Transverse colon (tissue), 4 donors: Measurements from ENCODE around the gene SHISA9. TPM values are rescaled to one million over a fixed set of nuclear protein-coding genes. Genes with fewer than 3 reads are reported as not detected.

Experiments
- DNase-seq: peaks from one replicate; pipeline ENCODE4 v3.0.0-alpha.2; 2019
- H3K27ac ChIP-seq, 4 donors: fragments of 200-600 bp; sonication (generic); 2 replicates each; pipeline ENCODE4 v1.5.1; 2016 to 2018; ENCODE audit warnings: inconsistent platforms in 4 of 4
- H3K27me3 ChIP-seq: fragments of 200-600 bp; sonication (generic); 2 replicates; pipeline ENCODE4 v1.5.1; 2017; ENCODE audit warnings: inconsistent platforms
- H3K36me3 ChIP-seq, 4 donors: fragments of 200-600 bp; sonication (generic); 2 replicates each; pipeline ENCODE4 v1.5.1; 2017 to 2019; ENCODE audit warnings: inconsistent platforms in 4 of 4
- H3K4me1 ChIP-seq, 4 donors: fragments of 200-600 bp; sonication (generic); 2 replicates each; pipeline ENCODE4 v1.5.1; 2017 to 2020; ENCODE audit warnings: inconsistent platforms in 4 of 4
- H3K4me3 ChIP-seq, 4 donors: fragments of 200-600 bp; sonication (generic); 1 replicate in 1 of 4; 2 replicates in 3 of 4; pipeline versions ENCODE4 v1.5.1 to v1.6.1; 2017 to 2019; ENCODE audit warnings: inconsistent platforms in 4 of 4
- H3K9me3 ChIP-seq, 2 donors: fragments of 200-600 bp; sonication (generic); 2 replicates each; pipeline ENCODE4 v1.5.1; 2017 to 2019; ENCODE audit warnings: inconsistent platforms in 2 of 2
- EP300 ChIP-seq: sonication (generic); formaldehyde crosslinking; IDR thresholded peaks from one replicate; pipeline ENCODE4 v1.6.1; 2017; ENCODE audit warnings: antibody characterized with exemption, low read depth
- POLR2A ChIP-seq: fragments of 450-650 bp; IDR thresholded peaks from one replicate; pipeline ENCODE4 v1.6.1; 2016; ENCODE audit warnings: antibody characterized with exemption, mild to moderate bottlenecking, moderate library complexity
- POLR2AphosphoS5 ChIP-seq, 3 donors: sonication (generic); formaldehyde crosslinking; IDR thresholded peaks; one replicate each; pipeline ENCODE4 v1.6.1; 2016; ENCODE audit warnings: antibody characterized with exemption in 3 of 3
- WGBS, 2 donors: methylation state at CpG; one replicate each; pipeline ENCODE4 v1.1.5; 2018; ENCODE audit warnings: low coverage in 1 of 2; 5-methylcytosine and 5-hydroxymethylcytosine counted together
- in situ Hi-C, 4 donors: fragments of 200-750 bp; cut with MboI; loops; one replicate each; pipeline versions ENCODE4 v1.15.0 to v1.15.1; 2017; ENCODE audit warnings: low sequenced_read_pairs in 3 of 4, low pct_ligation_motif_present in 1 of 4, low pct_unique_long_range_greater_than_20kb in 1 of 4
- intact Hi-C: fragments of 100-400 bp; cut with DNase I; formaldehyde crosslinking; loops from one replicate; pipeline ENCODE4 v1.15.1; 2023; ENCODE audit warnings: low total_unique reads
- total RNA-seq, 4 donors: library from RNA; depleted of rRNA; stranded (reverse); fragments of >200 nt; gene quantifications; one replicate each; pipeline ENCODE4 v1.1.0, GENCODE V29; 2016
- TF ChIP-seq, protein P1 (sequence below), 5 experiments: fragments of 200-600 bp in 3 of 5; fragments of 450-650 bp in 2 of 5; sonication (generic) in 3 of 5; IDR thresholded peaks; 1 replicate in 2 of 5; 2 replicates in 3 of 5; pipeline ENCODE4 v1.5.1; 2016 to 2017; ENCODE audit warnings: antibody characterized with exemption in 5 of 5, inconsistent platforms in 3 of 5, mild to moderate bottlenecking in 2 of 5, moderate library complexity in 1 of 5

Gene SHISA9
- total RNA-seq, 4 donors from 2014 or later, result 1.3 to 37.6 (median 2.1) TPM

- no peaks in the 10 kb centered on the region for H3K9me3 ChIP-seq
- WGBS, 2 donors, result 56 to 64% methylated on average over 4 to 5 of the region's 5 CpGs
- DNase-seq, result no peak
- H3K4me3 ChIP-seq, result no peak overlapping the region
- TF ChIP-seq POLR2A (no peak), POLR2AphosphoS5 (IDR thresholded peaks at IDR 0.05) (no peak), EP300 (no peak)
- TF ChIP-seq, protein P1, sequence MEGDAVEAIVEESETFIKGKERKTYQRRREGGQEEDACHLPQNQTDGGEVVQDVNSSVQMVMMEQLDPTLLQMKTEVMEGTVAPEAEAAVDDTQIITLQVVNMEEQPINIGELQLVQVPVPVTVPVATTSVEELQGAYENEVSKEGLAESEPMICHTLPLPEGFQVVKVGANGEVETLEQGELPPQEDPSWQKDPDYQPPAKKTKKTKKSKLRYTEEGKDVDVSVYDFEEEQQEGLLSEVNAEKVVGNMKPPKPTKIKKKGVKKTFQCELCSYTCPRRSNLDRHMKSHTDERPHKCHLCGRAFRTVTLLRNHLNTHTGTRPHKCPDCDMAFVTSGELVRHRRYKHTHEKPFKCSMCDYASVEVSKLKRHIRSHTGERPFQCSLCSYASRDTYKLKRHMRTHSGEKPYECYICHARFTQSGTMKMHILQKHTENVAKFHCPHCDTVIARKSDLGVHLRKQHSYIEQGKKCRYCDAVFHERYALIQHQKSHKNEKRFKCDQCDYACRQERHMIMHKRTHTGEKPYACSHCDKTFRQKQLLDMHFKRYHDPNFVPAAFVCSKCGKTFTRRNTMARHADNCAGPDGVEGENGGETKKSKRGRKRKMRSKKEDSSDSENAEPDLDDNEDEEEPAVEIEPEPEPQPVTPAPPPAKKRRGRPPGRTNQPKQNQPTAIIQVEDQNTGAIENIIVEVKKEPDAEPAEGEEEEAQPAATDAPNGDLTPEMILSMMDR (IDR thresholded peaks at IDR 0.05), result no peak
- H3K4me1 ChIP-seq, result peaks cover 0 to 17% (median 5%) of the 10 kb centered on the region in 4 donors
- intact Hi-C loops, result no loop called here
- in situ Hi-C loops, result no loop called here
- H3K27me3 ChIP-seq, result peaks cover 52% of the 10 kb centered on the region
- H3K27ac ChIP-seq, result no peak overlapping the region
- no peaks in the 10 kb centered on the region for H3K36me3 ChIP-seq
Measured at GRCh38 chr16:12906271-12906670, 4.9 kb downstream of the SHISA9 start.

DNA sequence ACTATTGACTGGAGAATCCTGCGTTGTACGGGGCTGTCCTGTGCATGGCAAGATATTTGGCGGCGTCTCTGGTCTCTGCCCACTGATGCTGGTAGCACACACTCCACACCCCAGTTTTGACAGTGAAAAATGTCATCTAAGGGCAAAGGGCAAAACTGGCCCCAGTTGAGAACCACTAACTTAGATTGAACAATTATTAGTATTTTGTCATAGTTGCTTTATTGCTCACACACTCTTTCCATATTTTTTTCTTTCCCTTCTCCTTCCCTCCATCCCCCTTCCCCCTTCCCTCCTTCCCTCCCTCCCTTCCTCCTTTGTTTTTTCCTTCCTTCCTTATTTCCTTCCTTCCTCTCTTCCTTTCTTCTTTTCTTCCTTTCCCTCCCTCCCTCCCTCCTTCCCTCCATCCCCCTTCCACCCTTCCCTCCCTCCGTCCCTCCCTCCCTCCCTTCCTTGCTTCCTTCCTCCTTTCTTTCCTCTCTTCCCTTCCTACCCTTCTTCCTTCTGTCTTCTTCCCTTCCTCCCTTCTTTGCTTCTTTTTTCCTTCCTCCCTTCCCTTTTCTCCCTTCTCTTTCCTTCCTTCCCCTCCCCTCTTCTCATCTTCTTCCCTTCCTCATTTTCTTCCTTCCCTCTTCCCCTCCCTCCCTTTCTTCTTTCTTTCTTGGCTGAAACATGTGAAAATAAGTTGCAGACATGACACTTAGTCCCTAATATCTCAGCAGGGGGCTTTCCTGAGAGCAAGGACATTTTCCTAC, 5.5 kb downstream of the SHISA9 start:
- DNase-seq, result no peak
- Histone ChIP-seq H3K27me3 (peaks cover 46% of the 10 kb centered on the region), H3K27ac (no peak overlapping the region), H3K9me3 (no peaks in the 10 kb centered on the region), H3K4me3 (no peak overlapping the region), H3K36me3 (no peaks in the 10 kb centered on the region), H3K4me1 (peaks cover 0 to 16% (median 5%) of the 10 kb centered on the region in 4 donors)
- WGBS, 2 donors, result 78 to 81% methylated on average over 4 to 5 of the region's 5 CpGs
- in situ Hi-C loops (no loop called here), intact Hi-C loops (no loop called here)
- TF ChIP-seq, protein P1 (IDR thresholded peaks at IDR 0.05), result no peak
- TF ChIP-seq POLR2A (no peak), EP300 (no peak)

GRCh38 chr16:12907670-12908233, 6.4 kb downstream of the SHISA9 start:
- no peak overlapping the region for H3K27ac ChIP-seq
- no peaks in the 10 kb centered on the region for H3K9me3 ChIP-seq
- H3K4me3 ChIP-seq, result no peak overlapping the region
- in situ Hi-C loops (no loop called here), intact Hi-C loops (no loop called here)
- DNase-seq, result no peak
- 49 to 67% methylated on average over 1 to 5 of the region's 5 CpGs for WGBS, 2 donors
- no peaks in the 10 kb centered on the region for H3K36me3 ChIP-seq
- H3K4me1 ChIP-seq, result peaks cover 0 to 9% (median under 1%) of the 10 kb centered on the region in 4 donors
- TF ChIP-seq EP300 (no peak), POLR2AphosphoS5 (IDR thresholded peaks at IDR 0.05) (no peak), POLR2A (no peak)
- TF ChIP-seq, protein P1 (IDR thresholded peaks at IDR 0.05), result no peak
- H3K27me3 ChIP-seq, result peaks cover 37% of the 10 kb centered on the region

DNA sequence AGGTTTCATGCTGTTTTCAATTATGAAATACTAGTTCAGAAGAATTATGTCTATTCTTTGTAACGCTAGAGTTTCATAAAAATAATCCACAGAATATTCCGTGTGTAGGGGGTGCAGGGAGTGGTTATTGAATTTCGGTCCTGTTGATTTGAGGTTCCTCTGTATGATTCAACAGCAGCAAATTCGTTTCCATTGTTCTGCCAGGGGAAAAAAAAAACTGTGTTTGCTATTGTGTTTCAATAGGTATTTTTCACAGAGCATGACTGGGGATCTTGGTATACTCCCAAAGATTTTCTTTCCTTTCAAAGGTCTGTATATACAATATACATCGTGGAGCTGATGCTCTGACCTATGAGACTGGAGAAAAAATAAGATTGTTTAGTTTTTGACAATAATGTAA, 15.8 kb downstream of the SHISA9 start:
- in situ Hi-C loops, result loop anchor here in 1 of 4 donors (10.0 kb wide), 1 partner anchor 58 kb away; no protein-coding TSS in a partner anchor
- no peak for DNase-seq
- H3K4me3 ChIP-seq, result no peak overlapping the region

More for the DNA sequence above, 15.8 kb downstream of the SHISA9 start:
- Histone ChIP-seq H3K9me3 (no peaks in the 10 kb centered on the region), H3K36me3 (no peaks in the 10 kb centered on the region), H3K27ac (no peak overlapping the region), H3K4me1 (no peaks in the 10 kb centered on the region), H3K27me3 (no peaks in the 10 kb centered on the region)
- intact Hi-C loops, result no loop called here
- no peak for TF ChIP-seq POLR2AphosphoS5 (IDR thresholded peaks at IDR 0.05)
- TF ChIP-seq EP300, result no peak
- no peak for TF ChIP-seq POLR2A
- TF ChIP-seq, protein P1 (IDR thresholded peaks at IDR 0.05), result no peak
- 60 to 73% methylated on average over 5 of the region's 5 CpGs for WGBS, 2 donors
